IPS DF 6.9 (cell line): ENCODE measurements around the gene TADA2A.

Experiments
- DNase-seq: peaks from one replicate; pipeline ENCODE4 v3.0.0-alpha.2; 2013; ENCODE audit warnings: low read depth, low spot score
- H3K27ac ChIP-seq: one replicate; pipeline ENCODE4 v1.5.1; 2013; ENCODE audit warnings: low read length, control low read depth
- H3K27me3 ChIP-seq: 2 replicates; pipeline ENCODE4 v1.6.1; 2013; ENCODE audit warnings: mild to moderate bottlenecking, low read length; ENCODE audit not compliant: control insufficient read depth, insufficient read depth
- H3K36me3 ChIP-seq: 2 replicates; pipeline ENCODE4 v1.6.1; 2013; ENCODE audit warnings: low read length; ENCODE audit not compliant: control insufficient read depth, insufficient read depth
- H3K4me1 ChIP-seq: 2 replicates; pipeline ENCODE4 v1.6.1; 2013; ENCODE audit warnings: low read length; ENCODE audit not compliant: control insufficient read depth, insufficient read depth
- H3K4me3 ChIP-seq: 2 replicates; pipeline ENCODE4 v1.5.1; 2013; ENCODE audit warnings: mild to moderate bottlenecking, low read length
- H3K9me3 ChIP-seq: 2 replicates; pipeline ENCODE4 v1.6.1; 2013; ENCODE audit warnings: low read length, inconsistent platforms; ENCODE audit not compliant: control insufficient read depth, insufficient read depth
- WGBS: extraction: QIAGEN DNeasy Blood & Tissue Kit; methylation state at CpG from one replicate; pipeline ENCODE4 v1.1.7; 2013; ENCODE audit warnings: mixed read lengths, missing lambda C conversion rate; ENCODE audit not compliant: insufficient read length, insufficient coverage; 5-methylcytosine and 5-hydroxymethylcytosine counted together

The TADA2A gene

DNA sequence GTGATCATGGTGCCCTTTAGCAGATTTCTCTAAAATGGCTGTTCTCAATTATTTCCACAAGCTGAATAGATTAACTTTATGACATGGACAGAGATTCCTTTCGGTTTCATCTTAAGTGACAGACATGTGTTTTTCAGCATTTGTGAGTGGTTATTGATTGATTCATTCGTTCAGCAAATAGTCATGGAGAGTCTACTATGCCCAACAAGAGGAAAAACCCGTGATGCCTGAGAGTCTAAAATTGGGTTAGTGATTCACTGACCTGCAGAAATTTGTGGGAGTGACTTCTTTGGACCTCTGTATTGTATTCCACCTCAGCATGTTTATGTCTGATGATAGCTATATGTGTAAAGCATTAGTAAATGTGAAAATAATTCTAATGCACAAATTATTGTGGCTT lies 55.0 kb downstream of the TADA2A start:
- Histone ChIP-seq H3K4me1 (no peaks in the 10 kb centered on the region), H3K27ac (no peak overlapping the region), H3K27me3 (no peaks in the 10 kb centered on the region), H3K36me3 (no peaks in the 10 kb centered on the region), H3K9me3 (no peaks in the 10 kb centered on the region), H3K4me3 (no peak overlapping the region)
- no CpG with 5 or more reads among the region's 3 CpGs for WGBS
- DNase-seq = no peak

GRCh38 chr17:37462492-37462891 lies 55.8 kb downstream of the TADA2A start:
- Histone ChIP-seq H3K9me3 (no peaks in the 10 kb centered on the region), H3K36me3 (no peaks in the 10 kb centered on the region), H3K4me3 (no peak overlapping the region), H3K4me1 (no peaks in the 10 kb centered on the region), H3K27me3 (no peaks in the 10 kb centered on the region), H3K27ac (no peak overlapping the region)
- no CpG with 5 or more reads among the region's 5 CpGs for WGBS
- no peak for DNase-seq

- H3K4me1 ChIP-seq = no peaks in the 10 kb centered on the region
- DNase-seq = no peak
- H3K36me3 ChIP-seq = no peaks in the 10 kb centered on the region
- H3K4me3 ChIP-seq = no peak overlapping the region
- H3K27ac ChIP-seq = no peak overlapping the region
- WGBS = no CpG with 5 or more reads among the region's 3 CpGs
- no peaks in the 10 kb centered on the region for H3K9me3 ChIP-seq
- no peaks in the 10 kb centered on the region for H3K27me3 ChIP-seq
Measured at GRCh38 chr17:37463039-37463438, 56.4 kb downstream of the TADA2A start.

- Histone ChIP-seq H3K27me3 (no peaks in the 10 kb centered on the region), H3K27ac (no peak overlapping the region), H3K4me1 (no peaks in the 10 kb centered on the region), H3K36me3 (no peaks in the 10 kb centered on the region), H3K9me3 (no peaks in the 10 kb centered on the region), H3K4me3 (no peak overlapping the region)
- DNase-seq = no peak
- WGBS = no CpG with 5 or more reads among the region's 7 CpGs
Measured at GRCh38 chr17:37465069-37465616, 58.5 kb downstream of the TADA2A start.

DNA sequence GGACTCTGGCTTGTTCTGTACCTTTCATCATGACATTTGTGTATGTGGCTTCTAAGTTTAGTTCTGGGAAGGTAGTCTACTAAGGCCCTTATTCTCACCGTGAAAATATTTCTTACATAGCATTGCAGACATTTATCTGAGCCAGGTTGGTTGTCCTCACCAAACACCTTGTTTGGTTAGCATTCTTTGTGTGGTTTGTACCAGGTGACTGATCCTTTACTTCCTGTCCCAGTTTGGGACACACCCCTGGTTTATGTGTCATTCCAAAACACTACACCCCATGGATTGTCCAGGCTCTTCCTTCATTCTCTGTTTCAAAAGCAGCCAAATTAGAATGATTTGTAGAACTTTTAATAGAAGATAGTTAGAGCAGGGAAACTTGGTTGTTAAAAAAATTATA lies 59.8 kb downstream of the TADA2A start:
- no peaks in the 10 kb centered on the region for H3K27me3 ChIP-seq
- no peak overlapping the region for H3K4me3 ChIP-seq
- no peak overlapping the region for H3K27ac ChIP-seq
- H3K36me3 ChIP-seq = no peaks in the 10 kb centered on the region; the same call in 1 of the 2 replicates
- no peak for DNase-seq
- no peaks in the 10 kb centered on the region for H3K9me3 ChIP-seq
- no peaks in the 10 kb centered on the region for H3K4me1 ChIP-seq
- WGBS = no CpG with 5 or more reads among the region's 1 CpG

DNA sequence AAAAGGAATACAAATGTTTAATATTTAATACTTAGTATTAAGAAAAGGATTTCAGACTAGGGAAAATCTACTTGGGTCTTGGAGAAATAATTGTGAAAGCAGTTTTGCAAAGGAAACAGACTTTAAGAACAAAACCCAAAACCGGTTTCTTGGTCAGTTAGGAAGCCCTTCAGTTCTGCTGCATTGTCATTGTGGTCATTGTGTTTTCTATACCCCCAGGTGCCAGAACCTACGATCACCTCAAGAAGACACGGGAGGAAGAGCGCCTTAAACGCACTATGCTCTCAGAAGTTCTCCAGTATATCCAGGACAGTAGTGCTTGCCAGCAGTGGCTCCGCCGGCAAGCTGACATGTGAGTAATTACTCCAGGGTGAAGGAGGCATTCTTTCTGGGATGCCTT lies 63.5 kb downstream of the TADA2A start:
- Histone ChIP-seq H3K4me3 (no peak overlapping the region), H3K9me3 (no peaks in the 10 kb centered on the region), H3K4me1 (no peaks in the 10 kb centered on the region), H3K36me3 (no peaks in the 10 kb centered on the region; the same call in 1 of the 2 replicates), H3K27ac (no peak overlapping the region), H3K27me3 (no peaks in the 10 kb centered on the region)
- WGBS = no CpG with 5 or more reads among the region's 7 CpGs
- DNase-seq = no peak

GRCh38 chr17:37475731-37476420 lies 69.2 kb downstream of the TADA2A start:
- WGBS = no CpG with 5 or more reads among the region's 1 CpG

GRCh38 chr17:37476431-37477120 lies 69.9 kb downstream of the TADA2A start:
- DNase-seq = no peak
- Histone ChIP-seq H3K9me3 (no peaks in the 10 kb centered on the region), H3K27ac (no peak overlapping the region), H3K4me1 (no peaks in the 10 kb centered on the region), H3K36me3 (peaks cover 5% of the 10 kb centered on the region; the same call in 1 of the 2 replicates), H3K4me3 (no peak overlapping the region), H3K27me3 (no peaks in the 10 kb centered on the region)
- WGBS = no CpG with 5 or more reads among the region's 4 CpGs

More at GRCh38 chr17:37475731-37476420, 69.2 kb downstream of the TADA2A start:
- Histone ChIP-seq H3K27ac (no peak overlapping the region), H3K9me3 (no peaks in the 10 kb centered on the region), H3K27me3 (no peaks in the 10 kb centered on the region), H3K36me3 (peaks cover 5% of the 10 kb centered on the region; the same call in 1 of the 2 replicates), H3K4me1 (no peaks in the 10 kb centered on the region), H3K4me3 (no peak overlapping the region)
- no peak for DNase-seq

DNA sequence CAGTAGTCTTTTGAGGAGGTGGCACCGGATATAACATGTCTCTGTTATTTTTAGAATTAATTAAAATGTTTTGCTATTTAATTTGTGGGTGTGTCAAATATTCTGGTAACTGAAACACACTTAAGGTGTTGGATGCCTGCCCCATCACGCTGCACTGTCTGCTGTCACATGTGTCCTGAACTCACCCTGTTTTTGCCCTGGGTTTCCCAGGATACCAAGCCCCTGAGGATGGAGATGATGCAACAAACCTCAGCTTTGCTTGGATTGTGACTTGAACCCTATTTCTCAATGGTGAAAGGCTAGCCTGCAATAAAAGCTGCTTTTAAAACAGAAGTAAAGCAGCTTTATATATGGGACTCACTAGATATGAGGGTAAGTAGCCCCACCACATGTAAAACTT lies 71.5 kb downstream of the TADA2A start:
- DNase-seq = no peak
- Histone ChIP-seq H3K4me3 (no peak overlapping the region), H3K27me3 (no peaks in the 10 kb centered on the region), H3K4me1 (peaks cover 3% of the 10 kb centered on the region; the same call in 1 of the 2 replicates), H3K36me3 (peaks cover 5% of the 10 kb centered on the region; the same call in 1 of the 2 replicates), H3K27ac (no peak overlapping the region), H3K9me3 (no peaks in the 10 kb centered on the region)
- no CpG with 5 or more reads among the region's 2 CpGs for WGBS

- WGBS = no CpG with 5 or more reads among the region's 1 CpG
- Histone ChIP-seq H3K36me3 (peaks cover 5% of the 10 kb centered on the region; the same call in 1 of the 2 replicates), H3K27ac (no peak overlapping the region), H3K4me1 (peaks cover 5% of the 10 kb centered on the region; the same call in 1 of the 2 replicates), H3K27me3 (no peaks in the 10 kb centered on the region), H3K4me3 (no peak overlapping the region), H3K9me3 (no peaks in the 10 kb centered on the region)
- DNase-seq = no peak
Measured at GRCh38 chr17:37479025-37479424, 72.3 kb downstream of the TADA2A start.
